NCI-H2227 (cell line): Measurements from ENCODE around the gene DAZAP1.

Experiments
- DNase-seq: peaks from one replicate; lab custom pipeline; 2025; ENCODE audit not compliant: unreplicated experiment; lab: John Stamatoyannopoulos, UW

The DAZAP1 gene

GRCh38 chr19:1455336-1456120 lies 48.1 kb downstream of the DAZAP1 start:
- DNase-seq: peak; percentile 49

DNA sequence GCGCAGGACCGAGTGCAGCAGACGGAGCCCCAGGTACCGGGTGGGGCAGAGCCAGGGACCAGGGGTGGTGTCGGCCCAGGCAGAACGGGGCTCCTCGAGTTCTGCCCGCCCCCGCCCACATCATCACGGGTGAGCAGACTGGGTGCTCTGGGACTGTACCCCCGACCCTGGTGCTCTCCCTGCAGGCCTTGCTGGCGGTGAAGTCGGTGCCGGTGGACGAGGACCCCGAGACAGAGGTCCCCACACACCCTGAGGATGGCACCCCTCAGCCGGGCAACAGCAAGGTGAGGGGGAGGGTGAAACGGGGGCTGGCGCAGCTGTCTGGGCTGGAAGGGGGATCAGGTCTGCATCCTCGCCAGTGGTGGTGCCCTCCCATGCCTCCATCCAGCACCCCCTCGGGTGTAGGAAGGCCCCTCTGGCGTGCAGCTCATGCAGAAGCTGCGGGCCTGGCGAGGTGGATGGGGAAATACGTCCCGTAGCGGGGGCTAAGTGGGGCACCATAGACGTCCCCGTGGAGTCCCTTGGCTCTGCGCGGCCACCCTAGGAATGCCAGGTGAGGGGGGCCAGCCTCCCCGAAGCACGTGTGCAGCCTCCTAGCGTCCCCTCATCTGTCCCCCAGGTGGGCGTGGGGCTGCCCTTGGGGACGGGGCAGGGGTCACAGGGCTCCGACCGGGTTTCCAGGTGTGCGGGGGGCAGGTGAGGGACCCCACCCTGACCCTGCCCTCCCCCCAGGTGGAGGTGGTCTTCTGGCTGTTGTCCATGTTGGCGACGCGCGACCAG lies 48.9 kb downstream of the DAZAP1 start:
- no peak for DNase-seq

DNA sequence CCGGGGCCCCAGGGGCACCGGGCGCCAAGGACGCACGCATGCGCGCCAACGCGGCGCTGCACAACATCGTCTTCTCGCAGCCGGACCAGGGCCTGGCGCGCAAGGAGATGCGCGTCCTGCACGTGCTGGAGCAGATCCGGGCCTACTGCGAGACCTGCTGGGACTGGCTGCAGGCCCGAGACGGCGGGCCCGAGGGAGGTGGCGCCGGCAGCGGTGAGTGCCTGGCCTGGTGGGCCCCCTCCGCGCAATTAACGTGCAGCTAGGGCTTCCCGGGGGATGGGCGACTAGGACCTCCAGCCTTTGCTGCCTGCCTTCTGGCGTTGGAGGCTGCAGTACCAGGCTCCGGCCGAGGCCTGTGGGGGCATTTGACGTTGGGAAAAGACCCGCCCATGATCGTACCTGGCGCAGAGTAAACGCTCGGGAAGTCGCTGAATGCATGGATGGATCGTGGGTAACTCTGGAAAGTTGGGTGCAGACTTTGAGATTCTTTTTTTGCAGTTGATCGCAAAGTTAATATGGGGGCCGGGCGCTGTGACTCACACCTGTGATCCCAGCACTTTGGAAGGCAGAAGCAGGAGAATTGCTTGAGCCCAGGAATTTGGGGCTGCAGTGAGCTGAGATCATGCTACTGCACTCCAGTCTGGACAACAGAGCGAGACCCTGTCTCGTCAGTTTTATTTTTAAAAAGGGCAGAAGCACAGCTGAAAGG lies 49.8 kb downstream of the DAZAP1 start:
- DNase-seq: no peak

GRCh38 chr19:1457892-1458291 lies 50.5 kb downstream of the DAZAP1 start:
- no peak for DNase-seq

GRCh38 chr19:1459479-1459878 lies 52.1 kb downstream of the DAZAP1 start:
- DNase-seq: no peak

DNA sequence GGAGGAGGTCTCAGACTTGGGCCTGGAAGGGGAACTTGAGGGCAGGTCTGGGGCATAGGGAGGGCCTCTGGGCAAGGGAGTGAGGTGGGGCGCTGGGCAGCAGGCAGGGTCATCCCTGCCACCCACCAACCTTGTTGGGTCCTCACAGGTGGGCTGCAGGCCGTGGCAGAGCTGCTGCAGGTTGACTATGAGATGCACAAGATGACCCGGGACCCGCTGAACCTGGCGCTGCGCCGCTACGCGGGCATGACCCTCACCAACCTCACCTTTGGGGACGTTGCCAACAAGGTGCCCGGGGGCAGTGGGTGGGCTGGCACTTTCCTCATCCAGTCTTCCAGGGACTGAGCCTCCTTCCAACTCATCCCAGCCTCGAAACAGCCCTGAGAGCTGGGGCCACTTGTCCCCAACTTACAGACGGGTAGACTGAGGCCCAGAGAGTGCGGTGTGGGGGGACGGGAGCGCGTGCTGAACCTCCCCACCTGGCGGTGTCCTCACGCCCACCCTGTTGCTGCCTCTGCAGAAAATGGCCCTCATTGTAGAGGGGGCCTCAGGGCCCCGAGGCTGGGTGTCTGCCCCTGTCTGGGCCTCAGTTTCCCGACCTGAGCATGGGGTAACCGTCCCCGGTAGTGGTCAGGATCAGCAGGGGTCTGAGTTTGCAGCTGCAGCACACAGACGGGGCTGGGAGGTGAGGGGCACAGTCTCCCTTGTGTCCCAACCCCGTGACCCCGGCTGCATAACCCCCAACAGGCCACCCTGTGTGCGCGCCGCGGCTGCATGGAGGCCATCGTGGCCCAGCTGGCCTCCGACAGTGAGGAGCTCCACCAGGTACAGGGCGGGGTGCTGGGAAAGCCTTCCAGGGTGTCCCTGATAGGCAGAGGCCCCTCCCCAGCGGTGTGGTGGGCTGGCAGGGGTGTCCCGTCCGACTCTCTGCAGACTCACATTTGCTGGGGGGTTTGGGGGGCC lies 52.9 kb downstream of the DAZAP1 start:
- DNase-seq: no peak

- DNase-seq: no peak
Observed at GRCh38 chr19:1461862-1462261, 54.5 kb downstream of the DAZAP1 start.

DNA sequence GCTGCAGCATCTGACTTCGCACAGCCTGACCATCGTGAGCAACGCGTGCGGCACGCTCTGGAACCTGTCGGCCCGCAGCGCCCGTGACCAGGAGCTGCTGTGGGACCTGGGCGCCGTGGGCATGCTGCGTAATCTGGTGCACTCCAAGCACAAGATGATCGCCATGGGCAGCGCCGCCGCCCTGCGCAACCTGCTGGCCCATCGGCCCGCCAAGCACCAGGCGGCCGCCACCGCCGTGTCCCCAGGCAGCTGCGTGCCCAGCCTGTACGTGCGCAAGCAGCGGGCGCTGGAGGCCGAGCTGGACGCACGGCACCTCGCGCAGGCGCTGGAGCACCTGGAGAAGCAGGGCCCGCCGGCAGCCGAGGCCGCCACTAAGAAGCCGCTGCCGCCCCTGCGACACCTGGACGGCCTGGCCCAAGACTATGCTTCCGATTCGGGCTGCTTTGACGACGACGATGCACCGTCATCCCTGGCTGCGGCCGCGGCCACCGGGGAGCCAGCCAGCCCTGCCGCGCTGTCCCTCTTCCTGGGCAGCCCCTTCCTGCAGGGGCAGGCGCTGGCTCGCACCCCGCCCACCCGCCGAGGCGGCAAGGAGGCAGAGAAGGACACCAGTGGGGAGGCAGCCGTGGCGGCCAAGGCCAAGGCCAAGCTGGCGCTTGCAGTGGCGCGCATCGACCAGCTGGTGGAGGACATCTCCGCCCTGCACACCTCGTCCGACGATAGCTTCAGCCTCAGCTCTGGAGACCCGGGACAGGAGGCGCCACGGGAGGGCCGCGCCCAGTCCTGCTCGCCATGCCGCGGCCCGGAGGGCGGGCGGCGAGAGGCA lies 58.0 kb downstream of the DAZAP1 start:
- DNase-seq: no peak

GRCh38 chr19:1466018-1466460 lies 58.7 kb downstream of the DAZAP1 start:
- DNase-seq: no peak

GRCh38 chr19:1466461-1467214 lies 59.3 kb downstream of the DAZAP1 start:
- no peak for DNase-seq

- no peak for DNase-seq
Observed at GRCh38 chr19:1467215-1467489, 59.8 kb downstream of the DAZAP1 start.

- no peak for DNase-seq
Observed at GRCh38 chr19:1467490-1468273, 60.3 kb downstream of the DAZAP1 start.

DNA sequence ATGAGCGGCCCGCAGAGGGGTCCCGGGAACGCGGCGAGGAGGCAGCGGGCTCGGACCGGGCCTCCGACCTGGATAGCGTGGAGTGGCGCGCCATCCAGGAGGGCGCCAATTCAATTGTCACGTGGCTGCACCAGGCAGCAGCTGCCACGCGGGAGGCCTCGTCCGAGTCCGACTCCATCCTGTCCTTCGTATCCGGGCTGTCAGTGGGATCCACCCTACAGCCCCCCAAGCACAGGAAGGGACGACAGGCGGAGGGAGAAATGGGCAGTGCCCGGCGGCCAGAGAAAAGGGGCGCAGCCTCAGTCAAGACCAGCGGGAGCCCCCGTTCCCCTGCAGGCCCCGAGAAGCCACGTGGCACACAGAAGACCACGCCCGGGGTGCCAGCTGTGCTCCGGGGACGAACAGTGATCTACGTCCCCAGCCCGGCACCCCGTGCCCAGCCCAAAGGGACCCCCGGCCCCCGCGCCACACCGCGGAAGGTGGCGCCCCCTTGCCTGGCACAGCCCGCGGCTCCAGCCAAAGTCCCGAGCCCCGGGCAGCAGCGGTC lies 61.0 kb downstream of the DAZAP1 start:
- DNase-seq: no peak

DNA sequence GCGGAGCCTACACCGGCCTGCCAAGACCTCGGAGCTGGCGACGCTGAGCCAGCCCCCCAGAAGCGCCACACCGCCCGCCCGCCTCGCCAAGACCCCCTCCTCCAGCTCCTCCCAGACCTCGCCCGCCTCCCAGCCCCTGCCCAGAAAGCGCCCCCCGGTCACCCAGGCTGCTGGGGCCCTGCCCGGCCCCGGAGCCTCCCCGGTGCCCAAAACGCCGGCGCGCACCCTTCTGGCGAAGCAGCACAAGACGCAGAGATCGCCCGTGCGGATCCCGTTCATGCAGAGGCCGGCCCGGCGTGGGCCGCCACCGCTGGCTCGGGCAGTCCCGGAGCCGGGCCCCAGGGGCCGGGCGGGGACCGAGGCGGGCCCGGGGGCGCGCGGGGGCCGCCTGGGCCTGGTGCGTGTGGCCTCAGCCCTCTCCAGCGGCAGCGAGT lies 61.5 kb downstream of the DAZAP1 start:
- no peak for DNase-seq

- DNase-seq: no peak
Observed at GRCh38 chr19:1469255-1470054, 62.1 kb downstream of the DAZAP1 start.

GRCh38 chr19:1470055-1470304 lies 62.6 kb downstream of the DAZAP1 start:
- DNase-seq: no peak

GRCh38 chr19:1470305-1471009 lies 63.1 kb downstream of the DAZAP1 start:
- peak; percentile 85 for DNase-seq
